HG03558 (cell line): ENCODE results near the gene PRSS27.

ENCODE experiments used
- ATAC-seq: cut with Tn5 transposase; IDR thresholded peaks from one replicate; pipeline ENCODE4 v1.9.1; 2021; ENCODE audit warnings: moderate number of reproducible peaks; ENCODE audit not compliant: unreplicated experiment; ENCODE audit errors: extremely low read depth

PRSS27 gene

DNA sequence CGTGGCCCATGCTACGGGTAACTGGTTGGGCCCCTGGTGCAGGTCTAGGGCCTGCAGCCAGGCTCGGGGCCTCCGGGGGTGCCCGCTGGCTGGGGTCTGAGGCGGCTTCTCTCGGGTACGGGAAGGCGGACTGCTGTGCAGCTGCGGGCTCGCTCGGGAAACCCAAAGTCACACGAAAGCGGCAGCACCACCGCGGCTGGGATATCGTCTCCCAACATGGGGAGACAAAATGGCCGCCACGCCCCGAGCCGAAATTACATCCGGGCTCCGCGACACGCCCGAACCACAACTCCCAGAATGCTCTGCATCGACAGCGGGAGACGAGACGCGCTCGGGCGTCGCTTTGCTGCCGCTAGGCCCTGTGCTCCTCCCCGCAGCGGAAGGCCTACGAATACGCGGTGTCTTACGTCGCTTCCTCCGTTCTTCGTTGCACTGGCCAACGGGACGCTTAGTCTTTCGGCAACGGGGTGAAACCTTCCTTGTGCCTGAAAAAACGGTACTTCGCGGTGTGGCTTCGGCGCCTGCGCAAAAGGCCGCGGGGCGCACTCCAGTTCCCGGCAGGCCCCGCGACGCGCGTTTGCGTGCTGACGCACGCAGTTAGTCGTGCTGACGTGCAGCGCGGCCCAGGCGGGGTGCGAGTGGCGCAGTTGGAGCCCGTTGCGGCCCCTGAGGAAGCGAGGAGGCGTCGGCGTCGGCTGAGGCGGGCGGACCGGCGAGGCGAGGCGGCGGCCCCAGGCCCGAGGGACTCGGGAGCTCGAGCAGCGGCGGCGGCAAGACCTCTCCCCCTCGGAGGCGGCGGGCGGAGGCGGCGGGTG lies 32.2 kb upstream of the PRSS27 start, which contains the start of gene SRRM2:
TSS of gene SRRM2 (plus strand) at position 604 of the 815 bp plus-strand sequence. CDS start 3,727 bp downstream, outside the sequence.
- peak; percentile 69 for ATAC-seq

DNA sequence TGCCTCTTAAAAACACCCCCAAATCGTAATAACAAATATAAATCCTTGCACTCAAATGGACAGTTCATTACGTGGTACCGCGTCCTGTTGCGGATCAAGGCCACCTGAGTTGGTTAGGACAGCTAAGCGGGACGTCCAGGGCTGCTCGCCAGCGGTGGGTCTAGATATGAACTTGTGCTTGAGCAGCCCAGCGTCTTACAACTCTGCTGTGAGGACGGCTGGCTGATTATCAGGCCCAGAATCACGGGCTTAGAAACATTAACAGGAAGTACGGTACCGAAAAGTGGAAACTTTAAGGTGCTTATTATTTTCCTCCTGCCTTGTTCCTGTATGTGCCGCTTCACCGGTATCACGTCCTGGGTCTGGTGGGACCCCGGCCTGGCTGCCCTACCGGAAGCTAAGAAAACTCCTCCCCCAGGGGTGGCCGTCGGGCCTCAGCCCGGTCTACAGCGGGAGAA lies 31.6 kb upstream of the PRSS27 start:
- no peak for ATAC-seq

GRCh38 chr16:2749936-2750335 lies 29.9 kb upstream of the PRSS27 start:
- ATAC-seq: no peak

DNA sequence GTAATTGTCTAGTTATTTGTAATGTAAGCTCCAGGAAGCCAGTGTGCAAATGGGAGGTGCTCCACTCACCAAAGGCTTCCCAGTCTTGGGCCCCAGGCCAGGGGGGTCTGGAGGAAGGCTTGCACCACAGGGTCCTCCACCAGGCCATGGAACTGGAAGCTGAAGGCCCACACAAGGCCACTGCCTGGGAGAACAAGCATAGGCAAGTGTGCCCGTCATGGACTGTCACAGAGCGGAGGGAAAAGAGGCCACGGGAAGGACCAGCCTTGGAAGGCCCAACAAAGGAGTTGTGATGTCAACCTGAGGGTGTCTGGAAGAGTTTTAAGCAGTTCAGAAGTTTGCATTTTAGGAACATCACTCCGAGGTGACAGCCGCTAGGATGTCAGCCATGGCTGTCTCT lies 29.5 kb upstream of the PRSS27 start:
- no peak for ATAC-seq

DNA sequence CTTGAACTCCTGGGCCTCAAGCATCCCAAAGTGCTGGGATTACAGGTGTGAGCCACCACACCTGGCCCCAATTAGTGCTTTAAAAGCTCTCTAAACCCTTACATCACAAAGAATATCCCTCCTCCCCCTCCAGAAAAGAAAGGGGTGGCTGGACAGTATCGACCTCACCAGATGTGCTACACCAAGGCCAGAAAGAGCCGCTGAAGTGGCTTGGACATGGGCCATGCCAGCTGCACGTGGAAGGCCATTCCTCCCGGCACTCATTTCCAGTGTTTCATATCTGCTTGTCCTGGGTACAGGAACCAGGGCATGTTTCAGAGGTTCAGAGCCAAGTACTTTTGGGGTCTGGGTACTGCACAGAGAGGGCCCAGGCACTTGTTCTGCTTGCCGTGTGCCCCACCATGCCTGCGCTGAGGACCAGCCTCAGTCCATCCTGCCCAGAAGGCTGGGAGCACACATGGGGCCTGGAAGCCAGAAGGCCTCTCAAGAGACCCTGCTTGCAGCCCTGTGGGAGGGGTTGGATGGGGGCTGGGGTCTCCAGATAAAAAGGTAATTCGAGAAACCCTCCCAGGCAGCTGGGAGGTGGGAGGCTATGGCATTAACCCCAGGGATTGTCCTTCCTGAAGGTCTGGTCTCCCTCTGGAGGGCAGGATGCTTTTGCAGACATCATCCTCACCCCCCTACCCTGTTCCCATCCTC lies 28.9 kb upstream of the PRSS27 start:
- ATAC-seq: no peak

- ATAC-seq: no peak
Observed at GRCh38 chr16:2745961-2746360, 25.9 kb upstream of the PRSS27 start.

- no peak for ATAC-seq
Observed at GRCh38 chr16:2745116-2745890, 25.3 kb upstream of the PRSS27 start.

- no peak for ATAC-seq
Observed at GRCh38 chr16:2744711-2745110, 24.7 kb upstream of the PRSS27 start.

DNA sequence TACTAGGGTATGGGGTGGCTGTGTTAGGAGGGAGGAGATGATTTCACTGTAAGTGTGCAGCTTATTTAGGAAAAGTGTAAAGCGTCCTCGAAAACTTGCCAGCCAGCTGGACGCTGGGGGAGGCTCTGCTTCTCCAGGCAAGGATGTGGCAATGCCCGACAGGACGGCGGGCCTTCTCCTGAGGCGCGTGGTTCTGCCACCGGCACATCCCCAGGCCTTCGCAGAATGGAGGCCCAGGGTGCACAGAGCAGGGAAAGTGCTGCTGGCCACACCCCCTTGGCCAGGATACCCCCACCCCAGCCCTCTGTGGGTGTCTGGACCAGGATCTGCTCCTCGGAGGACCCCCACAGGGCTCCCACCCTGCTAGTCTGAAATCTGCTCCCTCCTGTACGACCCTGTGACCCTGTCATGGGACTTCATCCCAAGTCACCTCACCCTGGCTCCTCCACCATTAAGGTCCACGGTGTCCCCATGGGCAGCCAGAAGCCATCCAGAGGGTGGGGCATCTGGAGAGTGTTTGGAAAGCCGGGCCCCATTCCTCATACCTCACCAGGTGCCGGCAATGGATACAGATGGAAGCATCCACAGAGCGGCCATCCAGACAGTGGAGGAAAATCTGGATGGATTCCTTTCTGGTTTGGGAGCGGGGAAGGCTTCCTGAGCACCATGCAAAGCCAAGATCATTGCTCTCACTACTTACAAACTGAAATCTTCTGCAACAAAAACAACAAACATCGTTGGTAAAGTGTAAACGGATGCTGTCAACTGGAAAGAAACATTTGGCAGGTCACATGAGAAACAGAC lies 23.2 kb upstream of the PRSS27 start:
- no peak for ATAC-seq

DNA sequence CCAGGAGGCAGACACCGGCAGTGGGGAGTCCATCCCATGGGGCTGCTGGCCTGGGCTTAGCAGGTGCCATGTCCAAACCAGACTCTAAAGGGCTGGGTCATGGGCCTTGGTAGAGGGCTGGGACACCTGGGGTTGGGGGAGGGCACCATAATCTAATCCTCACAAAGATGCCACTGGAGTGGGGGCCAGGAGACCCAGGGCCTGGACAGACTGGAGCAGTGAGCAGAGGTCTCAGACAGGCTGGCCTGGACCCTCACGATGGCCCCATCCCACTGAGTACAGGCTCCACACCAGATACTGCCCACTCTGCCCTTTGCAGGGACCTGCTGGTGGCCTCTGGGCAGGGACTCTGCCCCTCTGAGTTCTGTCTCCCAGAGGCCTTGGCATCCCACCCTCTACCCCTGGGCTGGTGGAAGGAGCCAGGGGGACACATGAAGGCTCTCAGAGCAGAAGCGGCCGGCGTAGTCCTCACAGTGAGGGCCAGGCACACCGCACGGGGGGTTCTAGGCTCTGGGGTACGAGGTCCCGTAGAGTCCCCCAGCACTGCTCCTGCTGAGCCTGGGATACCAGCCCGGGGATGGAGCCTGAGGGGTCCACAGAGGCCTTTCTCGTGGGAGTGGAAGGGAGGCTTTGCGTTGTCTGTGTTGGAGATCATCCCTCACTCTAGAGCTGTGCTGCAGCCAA lies 22.4 kb upstream of the PRSS27 start:
- no peak for ATAC-seq

DNA sequence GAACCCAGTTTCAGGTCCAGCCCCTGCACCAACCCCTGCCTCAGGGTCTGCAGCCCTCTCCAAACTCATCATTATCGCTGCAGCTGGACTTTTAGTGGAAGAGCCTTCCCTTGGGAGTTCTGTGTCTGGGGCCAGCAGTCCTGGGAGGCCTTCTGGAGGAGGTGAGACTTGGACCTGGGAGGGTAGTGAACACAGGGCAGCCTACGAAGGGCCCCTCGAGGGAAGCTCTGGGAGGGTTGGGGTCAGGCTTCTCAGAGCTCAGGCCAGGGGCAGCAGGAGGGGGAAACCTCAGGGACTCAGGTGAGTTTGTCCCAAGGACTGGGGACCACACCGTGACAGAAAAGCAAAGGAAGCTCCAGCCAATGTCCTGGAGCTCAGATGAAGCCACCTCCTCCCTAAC lies 21.1 kb upstream of the PRSS27 start:
- no peak for ATAC-seq

- ATAC-seq: no peak
Observed at GRCh38 chr16:2740476-2740875, 20.5 kb upstream of the PRSS27 start.

- ATAC-seq: no peak
Observed at GRCh38 chr16:2739625-2740430, 19.8 kb upstream of the PRSS27 start.

DNA sequence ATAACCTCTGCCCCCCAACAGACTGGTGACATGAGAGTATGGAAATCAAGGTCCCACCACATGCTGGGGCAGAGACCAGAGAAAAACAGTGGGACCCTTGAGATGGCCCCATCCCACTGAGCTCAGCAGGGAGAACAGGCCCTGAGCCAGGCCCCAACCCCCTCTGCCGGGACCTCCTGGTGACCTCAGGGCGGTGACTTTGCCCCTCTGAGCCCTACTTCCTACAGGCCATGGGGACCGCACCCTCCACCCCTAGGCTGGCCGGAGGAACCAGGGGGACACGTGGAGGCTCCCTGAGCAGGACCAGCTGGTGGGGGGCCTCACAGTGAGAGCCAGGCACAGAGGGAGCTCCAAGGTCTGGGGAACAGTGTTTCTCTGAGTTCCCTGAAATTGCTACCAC lies 18.6 kb upstream of the PRSS27 start:
- ATAC-seq: no peak

- no peak for ATAC-seq
Observed at GRCh38 chr16:2737895-2738418, 17.9 kb upstream of the PRSS27 start.

DNA sequence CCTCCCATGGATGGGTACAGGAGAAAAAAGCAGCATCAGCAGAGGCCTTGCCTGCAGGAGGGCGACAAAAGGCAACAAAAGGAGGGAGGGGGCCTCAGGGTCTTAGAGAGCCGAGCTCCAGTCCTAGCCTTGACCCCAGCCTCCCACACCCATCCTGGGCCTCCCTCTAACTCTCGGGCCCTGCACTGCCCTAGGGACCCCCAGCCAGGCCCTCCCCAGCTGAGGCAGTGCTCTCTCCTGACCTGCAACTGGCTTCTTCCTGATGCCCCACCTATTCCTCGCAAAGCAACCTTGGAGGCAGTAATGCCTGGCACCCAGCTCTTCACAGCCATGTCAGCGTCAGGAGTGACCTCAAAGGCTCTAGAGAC lies 17.2 kb upstream of the PRSS27 start:
- no peak for ATAC-seq

DNA sequence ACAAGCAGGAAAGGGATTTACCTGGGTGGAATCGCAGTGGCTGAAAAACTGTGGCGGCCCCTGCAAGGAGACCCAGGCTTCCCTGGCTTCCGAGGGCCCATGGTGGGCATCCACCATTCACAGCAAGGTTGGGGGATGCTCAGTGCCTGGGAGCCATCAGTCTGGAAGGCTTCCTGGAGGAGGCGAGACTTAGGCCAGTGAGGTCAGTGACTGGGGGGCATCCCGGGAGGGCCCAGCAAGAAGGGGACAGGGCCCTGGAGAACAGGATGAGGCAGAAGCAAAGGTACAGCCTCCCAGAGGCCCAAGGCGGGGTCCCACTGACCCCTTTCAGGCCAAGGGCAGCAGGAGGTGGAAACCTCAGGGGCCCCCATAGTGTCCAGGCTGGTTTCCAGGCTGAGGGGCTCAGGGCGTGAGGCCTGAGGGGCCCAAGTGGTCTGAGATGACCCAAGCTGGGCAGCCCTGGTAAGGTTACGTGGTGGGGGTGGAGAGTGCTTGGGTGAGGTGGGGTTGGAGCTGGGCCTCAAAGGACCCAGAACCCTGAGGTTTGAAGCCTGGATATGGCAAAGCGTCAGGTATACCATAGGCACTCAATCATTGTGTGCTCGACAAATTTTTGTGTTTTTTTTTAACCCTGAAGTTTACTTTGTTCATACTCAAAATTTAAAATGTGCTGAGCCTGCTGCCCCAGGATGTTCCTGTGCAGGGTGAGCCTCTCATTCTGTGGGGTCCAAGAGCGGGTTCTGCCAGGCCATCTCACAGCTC lies 16.6 kb upstream of the PRSS27 start:
- no peak for ATAC-seq
